ENCODE data around the gene PTPA. TPM values are rescaled to one million over a fixed set of nuclear protein-coding genes. Genes with fewer than 3 reads are reported as not detected.
A peak's percentile ranks its signal among the peaks of the same experiment; 100 is the strongest.

PTPA gene
- total and polyA plus RNA-seq, 9 of the 15 experiments (the other 6 are each of a cell fraction or from before 2014, with no cell fraction given): 1.7 to 121 (median 72.6) TPM

DNA sequence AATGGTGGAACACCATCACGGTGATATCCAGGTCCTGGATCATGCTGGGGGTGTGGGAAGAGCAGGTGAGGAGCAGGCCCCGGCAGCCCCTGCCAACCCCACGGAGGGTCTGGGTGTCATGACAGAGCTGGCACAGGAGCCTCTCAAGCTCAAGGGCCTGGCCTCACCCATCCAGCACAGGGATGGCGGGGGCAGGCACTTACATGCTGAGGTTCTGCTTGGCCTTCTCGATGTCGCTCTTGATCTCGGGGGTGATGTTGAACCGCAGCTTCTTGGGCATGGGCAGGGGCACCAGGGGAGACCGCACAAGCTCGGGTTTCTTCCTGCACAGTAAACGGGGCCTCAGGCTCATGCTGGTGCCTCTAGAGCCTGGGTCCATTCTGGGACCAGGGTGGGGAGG, 12.9 kb upstream of the PTPA start:
- FAIRE-seq: no peak
- DNase-seq (ENCODE audit: extremely low read depth in 1 of 4, low spot score in 3 of 4): no peak
- Histone ChIP-seq H3K79me2 (ENCODE audit: control insufficient read depth, insufficient read depth, low read length) (no peaks in the 10 kb centered on the region), H4K20me1 (replicated peaks; ENCODE audit: control insufficient read depth, insufficient read depth, low read length) (no peaks in the 10 kb centered on the region), H3K4me3 (no peak overlapping the region), H2AFZ (ENCODE audit: low read depth, low read length) (no peak overlapping the region), H3K4me2 (ENCODE audit: insufficient read depth, low read length) (no peak overlapping the region), H3K27ac (ENCODE audit: extremely low read depth, low read depth, low read length) (no peak overlapping the region), H3K27me3 (ENCODE audit: control insufficient read depth in 2 of 2, insufficient read depth in 2 of 2, low read length in 2 of 2) (no peaks in the 10 kb centered on the region), H3K36me3 (ENCODE audit: control insufficient read depth, insufficient read depth, low read length) (no peaks in the 10 kb centered on the region), H3K9ac (ENCODE audit: insufficient read depth in 1 of 2, low read depth in 2 of 2, low read length in 2 of 2) (peak overlapping the region in 1 of 2 experiments; percentile 40; a peak in 1 of 4 replicates), H3K4me1 (replicated peaks in 1 of 2; ENCODE audit: control insufficient read depth in 2 of 2, insufficient read depth in 2 of 2, low read length in 2 of 2) (peaks cover 14 to 48% of the 10 kb centered on the region in 2 experiments), H3K9me1 (ENCODE audit: control insufficient read depth, insufficient read depth, low read length) (peaks cover 3% of the 10 kb centered on the region), H3K9me3 (replicated peaks; ENCODE audit: control insufficient read depth, insufficient read depth, low read depth, low read length) (no peaks in the 10 kb centered on the region)
- intact Hi-C loops (cut with micrococcal nuclease) (no loop called here), in situ Hi-C loops (cut with MboI) (no loop called here)
- 47% methylated on average over 11 of the region's 11 CpGs for WGBS (ENCODE audit: insufficient coverage, low coverage, missing lambda C conversion rate)
- BruUV-seq (replicated peaks): no TSS peak
- no peak for ATAC-seq
- ChIA-PET CTCF (ENCODE audit: low intra/inter-chr PET ratio) (no interaction called here), POLR2A (interaction anchor here (2.3 kb wide), 1 partner anchor 11 kb away, joined by 11 read pairs; no protein-coding TSS in a partner anchor)
- no peak for TF ChIP-seq ERF (CRISPR knock-in tag; IDR thresholded peaks at IDR 0.05)
- TF ChIP-seq ZNF668 (CRISPR knock-in tag; IDR thresholded peaks at IDR 0.05): no peak
- no peak for TF ChIP-seq ATF4 (CRISPR knock-in tag; IDR thresholded peaks at IDR 0.05)
- TF ChIP-seq POLR3A (IDR thresholded peaks at IDR 0.05; ENCODE audit: borderline replicate concordance, extremely low read depth, insufficient read depth, insufficient read length): no peak
- TF ChIP-seq GABPB2 (CRISPR knock-in tag; conservative IDR thresholded peaks at IDR 0.05): no peak
- no peak for TF ChIP-seq SMAD3 (CRISPR knock-in tag; conservative IDR thresholded peaks at IDR 0.05)
- no peak for TF ChIP-seq SMARCC2 (IDR thresholded peaks at IDR 0.05; ENCODE audit: low read depth)
- no peak for TF ChIP-seq PRPF4 (IDR thresholded peaks at IDR 0.05; ENCODE audit: insufficient read depth, low read depth, low read length, poor library complexity, severe bottlenecking)
- TF ChIP-seq NR3C1 (CRISPR knock-in tag; IDR thresholded peaks at IDR 0.05): no peak
- no peak for TF ChIP-seq POU5F1 (IDR thresholded peaks at IDR 0.05; ENCODE audit: borderline replicate concordance, low read depth, low read length, partially characterized antibody)
- no peak for TF ChIP-seq TCF3 (CRISPR knock-in tag; IDR thresholded peaks at IDR 0.05)
- TF ChIP-seq ZNF347 (CRISPR knock-in tag; IDR thresholded peaks at IDR 0.05; ENCODE audit: low read depth): no peak
- no peak for TF ChIP-seq NBN (IDR thresholded peaks at IDR 0.05; ENCODE audit: low read depth)
- TF ChIP-seq CHD2 (IDR thresholded peaks at IDR 0.05; ENCODE audit: low read depth, low read length): no peak
- no peak for TF ChIP-seq ZBTB8A (IDR thresholded peaks at IDR 0.05; ENCODE audit: partially characterized antibody)
- TF ChIP-seq XRCC4 (IDR thresholded peaks at IDR 0.05; ENCODE audit: extremely low read depth, insufficient read depth, insufficient read length): no peak
